ENCODE data around the gene PER2. TPM values are rescaled to one million over a fixed set of nuclear protein-coding genes. Genes with fewer than 3 reads are reported as not detected.

Gene PER2
- total and polyA plus RNA-seq, 2 of the 13 experiments (the other 11 are each of a cell fraction or from before 2014, with no cell fraction given): 5.1 to 9.4 TPM

DNA sequence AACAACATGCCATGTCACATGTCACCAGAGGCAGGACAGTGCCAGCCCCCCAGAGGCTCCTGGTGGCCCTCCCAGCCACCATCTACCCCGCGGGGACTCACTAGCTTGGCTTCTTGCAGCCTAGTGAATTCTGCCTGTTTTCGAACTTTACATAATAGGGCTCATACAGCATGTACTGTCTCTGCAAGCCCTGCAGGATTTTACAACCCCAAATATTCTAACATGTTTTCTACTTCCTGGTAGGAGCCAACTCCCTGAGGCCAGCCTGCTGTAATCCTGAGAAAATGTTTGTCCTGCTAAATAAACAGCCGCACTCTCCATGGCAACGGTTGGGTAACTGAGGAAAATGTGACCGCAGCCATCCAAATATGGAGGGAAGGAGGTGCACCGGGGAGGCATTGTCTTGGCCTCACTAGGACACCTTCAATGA lies 2.7 kb downstream of the PER2 start (continued):
- TF ChIP-seq, protein P1, sequence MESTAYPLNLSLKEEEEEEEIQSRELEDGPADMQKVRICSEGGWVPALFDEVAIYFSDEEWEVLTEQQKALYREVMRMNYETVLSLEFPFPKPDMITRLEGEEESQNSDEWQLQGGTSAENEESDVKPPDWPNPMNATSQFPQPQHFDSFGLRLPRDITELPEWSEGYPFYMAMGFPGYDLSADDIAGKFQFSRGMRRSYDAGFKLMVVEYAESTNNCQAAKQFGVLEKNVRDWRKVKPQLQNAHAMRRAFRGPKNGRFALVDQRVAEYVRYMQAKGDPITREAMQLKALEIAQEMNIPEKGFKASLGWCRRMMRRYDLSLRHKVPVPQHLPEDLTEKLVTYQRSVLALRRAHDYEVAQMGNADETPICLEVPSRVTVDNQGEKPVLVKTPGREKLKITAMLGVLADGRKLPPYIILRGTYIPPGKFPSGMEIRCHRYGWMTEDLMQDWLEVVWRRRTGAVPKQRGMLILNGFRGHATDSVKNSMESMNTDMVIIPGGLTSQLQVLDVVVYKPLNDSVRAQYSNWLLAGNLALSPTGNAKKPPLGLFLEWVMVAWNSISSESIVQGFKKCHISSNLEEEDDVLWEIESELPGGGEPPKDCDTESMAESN (CRISPR knock-in tag; conservative IDR thresholded peaks at IDR 0.05): peak; percentile 97
- no peak for TF ChIP-seq ZNF550 (CRISPR knock-in tag; IDR thresholded peaks at IDR 0.05; ENCODE audit: borderline replicate concordance)
- TF ChIP-seq, protein P2, sequence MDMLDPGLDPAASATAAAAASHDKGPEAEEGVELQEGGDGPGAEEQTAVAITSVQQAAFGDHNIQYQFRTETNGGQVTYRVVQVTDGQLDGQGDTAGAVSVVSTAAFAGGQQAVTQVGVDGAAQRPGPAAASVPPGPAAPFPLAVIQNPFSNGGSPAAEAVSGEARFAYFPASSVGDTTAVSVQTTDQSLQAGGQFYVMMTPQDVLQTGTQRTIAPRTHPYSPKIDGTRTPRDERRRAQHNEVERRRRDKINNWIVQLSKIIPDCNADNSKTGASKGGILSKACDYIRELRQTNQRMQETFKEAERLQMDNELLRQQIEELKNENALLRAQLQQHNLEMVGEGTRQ (IDR thresholded peaks at IDR 0.05; ENCODE audit: low read depth, low read length): no peak
- TF ChIP-seq, protein P2 (CRISPR knock-in tag; IDR thresholded peaks at IDR 0.05; ENCODE audit: borderline replicate concordance): peak; percentile 60; the same call in 1 of the 2 replicates
- no peak for TF ChIP-seq PAWR (CRISPR knock-in tag; IDR thresholded peaks at IDR 0.05; ENCODE audit: borderline replicate concordance)
- TF ChIP-seq, protein P3, sequence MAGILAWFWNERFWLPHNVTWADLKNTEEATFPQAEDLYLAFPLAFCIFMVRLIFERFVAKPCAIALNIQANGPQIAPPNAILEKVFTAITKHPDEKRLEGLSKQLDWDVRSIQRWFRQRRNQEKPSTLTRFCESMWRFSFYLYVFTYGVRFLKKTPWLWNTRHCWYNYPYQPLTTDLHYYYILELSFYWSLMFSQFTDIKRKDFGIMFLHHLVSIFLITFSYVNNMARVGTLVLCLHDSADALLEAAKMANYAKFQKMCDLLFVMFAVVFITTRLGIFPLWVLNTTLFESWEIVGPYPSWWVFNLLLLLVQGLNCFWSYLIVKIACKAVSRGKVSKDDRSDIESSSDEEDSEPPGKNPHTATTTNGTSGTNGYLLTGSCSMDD (CRISPR knock-in tag; IDR thresholded peaks at IDR 0.05): no peak
- peak; percentile 86 for TF ChIP-seq HOXA3 (CRISPR knock-in tag; IDR thresholded peaks at IDR 0.05)
- TF ChIP-seq ZNF138 (CRISPR knock-in tag; IDR thresholded peaks at IDR 0.05; ENCODE audit: low read depth): no peak
- TF ChIP-seq BCL6 (CRISPR knock-in tag; IDR thresholded peaks at IDR 0.05): peak; percentile 68
- TF ChIP-seq, protein P4, sequence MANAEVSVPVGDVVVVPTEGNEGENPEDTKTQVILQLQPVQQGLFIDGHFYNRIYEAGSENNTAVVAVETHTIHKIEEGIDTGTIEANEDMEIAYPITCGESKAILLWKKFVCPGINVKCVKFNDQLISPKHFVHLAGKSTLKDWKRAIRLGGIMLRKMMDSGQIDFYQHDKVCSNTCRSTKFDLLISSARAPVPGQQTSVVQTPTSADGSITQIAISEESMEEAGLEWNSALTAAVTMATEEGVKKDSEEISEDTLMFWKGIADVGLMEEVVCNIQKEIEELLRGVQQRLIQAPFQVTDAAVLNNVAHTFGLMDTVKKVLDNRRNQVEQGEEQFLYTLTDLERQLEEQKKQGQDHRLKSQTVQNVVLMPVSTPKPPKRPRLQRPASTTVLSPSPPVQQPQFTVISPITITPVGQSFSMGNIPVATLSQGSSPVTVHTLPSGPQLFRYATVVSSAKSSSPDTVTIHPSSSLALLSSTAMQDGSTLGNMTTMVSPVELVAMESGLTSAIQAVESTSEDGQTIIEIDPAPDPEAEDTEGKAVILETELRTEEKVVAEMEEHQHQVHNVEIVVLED (CRISPR knock-in tag; IDR thresholded peaks at IDR 0.05; ENCODE audit: borderline replicate concordance): 0 out of 2 replicates have a peak, but pooled peaks have one; percentile 45
- TF ChIP-seq IKZF1 (IDR thresholded peaks at IDR 0.05): no peak
- TF ChIP-seq SAP130 (CRISPR knock-in tag; IDR thresholded peaks at IDR 0.05; ENCODE audit: low read depth): peak; percentile 100
- no peak for TF ChIP-seq ZNF816 (CRISPR knock-in tag; IDR thresholded peaks at IDR 0.05; ENCODE audit: borderline replicate concordance)
- TF ChIP-seq, protein P5, sequence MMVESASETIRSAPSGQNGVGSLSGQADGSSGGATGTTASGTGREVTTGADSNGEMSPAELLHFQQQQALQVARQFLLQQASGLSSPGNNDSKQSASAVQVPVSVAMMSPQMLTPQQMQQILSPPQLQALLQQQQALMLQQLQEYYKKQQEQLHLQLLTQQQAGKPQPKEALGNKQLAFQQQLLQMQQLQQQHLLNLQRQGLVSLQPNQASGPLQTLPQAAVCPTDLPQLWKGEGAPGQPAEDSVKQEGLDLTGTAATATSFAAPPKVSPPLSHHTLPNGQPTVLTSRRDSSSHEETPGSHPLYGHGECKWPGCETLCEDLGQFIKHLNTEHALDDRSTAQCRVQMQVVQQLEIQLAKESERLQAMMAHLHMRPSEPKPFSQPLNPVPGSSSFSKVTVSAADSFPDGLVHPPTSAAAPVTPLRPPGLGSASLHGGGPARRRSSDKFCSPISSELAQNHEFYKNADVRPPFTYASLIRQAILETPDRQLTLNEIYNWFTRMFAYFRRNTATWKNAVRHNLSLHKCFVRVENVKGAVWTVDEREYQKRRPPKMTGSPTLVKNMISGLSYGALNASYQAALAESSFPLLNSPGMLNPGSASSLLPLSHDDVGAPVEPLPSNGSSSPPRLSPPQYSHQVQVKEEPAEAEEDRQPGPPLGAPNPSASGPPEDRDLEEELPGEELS (CRISPR knock-in tag; IDR thresholded peaks at IDR 0.05): peak; percentile 84
- TF ChIP-seq PITX1 (CRISPR knock-in tag; IDR thresholded peaks at IDR 0.05): peak; percentile 86
- TF ChIP-seq ZNF607 (CRISPR knock-in tag; IDR thresholded peaks at IDR 0.05; ENCODE audit: borderline replicate concordance): no peak
- TF ChIP-seq, protein P6, sequence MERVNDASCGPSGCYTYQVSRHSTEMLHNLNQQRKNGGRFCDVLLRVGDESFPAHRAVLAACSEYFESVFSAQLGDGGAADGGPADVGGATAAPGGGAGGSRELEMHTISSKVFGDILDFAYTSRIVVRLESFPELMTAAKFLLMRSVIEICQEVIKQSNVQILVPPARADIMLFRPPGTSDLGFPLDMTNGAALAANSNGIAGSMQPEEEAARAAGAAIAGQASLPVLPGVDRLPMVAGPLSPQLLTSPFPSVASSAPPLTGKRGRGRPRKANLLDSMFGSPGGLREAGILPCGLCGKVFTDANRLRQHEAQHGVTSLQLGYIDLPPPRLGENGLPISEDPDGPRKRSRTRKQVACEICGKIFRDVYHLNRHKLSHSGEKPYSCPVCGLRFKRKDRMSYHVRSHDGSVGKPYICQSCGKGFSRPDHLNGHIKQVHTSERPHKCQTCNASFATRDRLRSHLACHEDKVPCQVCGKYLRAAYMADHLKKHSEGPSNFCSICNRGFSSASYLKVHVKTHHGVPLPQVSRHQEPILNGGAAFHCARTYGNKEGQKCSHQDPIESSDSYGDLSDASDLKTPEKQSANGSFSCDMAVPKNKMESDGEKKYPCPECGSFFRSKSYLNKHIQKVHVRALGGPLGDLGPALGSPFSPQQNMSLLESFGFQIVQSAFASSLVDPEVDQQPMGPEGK (CRISPR knock-in tag; IDR thresholded peaks at IDR 0.05): 0 out of 2 replicates have a peak, but pooled peaks have one; percentile 26
- no peak for TF ChIP-seq TBP (CRISPR knock-in tag; IDR thresholded peaks at IDR 0.05)
- TF ChIP-seq MXI1 (IDR thresholded peaks at IDR 0.05; ENCODE audit: borderline replicate concordance, low read depth, low read length): peak; percentile 95; the same call in 2 of the 3 replicates
- TF ChIP-seq ZNF230 (CRISPR knock-in tag; IDR thresholded peaks at IDR 0.05): no peak
